Body of pancreas (tissue), 4 donors: ENCODE results near the gene RHBDF2.

Source experiments
- CTCF ChIP-seq, 7 experiments: fragments of 450-650 bp in 4 of 7; fragments of 200-600 bp in 3 of 7; sonication (generic) in 3 of 7; IDR thresholded peaks; one replicate each; pipeline ENCODE4 v1.5.1; 2016 to 2019; ENCODE audit warnings: antibody characterized with exemption in 7 of 7
- POLR2A ChIP-seq, 3 donors: fragments of 450-650 bp; IDR thresholded peaks; one replicate each; pipeline ENCODE4 v1.6.1; 2016; ENCODE audit warnings: antibody characterized with exemption in 3 of 3, mild to moderate bottlenecking in 2 of 3

DNA sequence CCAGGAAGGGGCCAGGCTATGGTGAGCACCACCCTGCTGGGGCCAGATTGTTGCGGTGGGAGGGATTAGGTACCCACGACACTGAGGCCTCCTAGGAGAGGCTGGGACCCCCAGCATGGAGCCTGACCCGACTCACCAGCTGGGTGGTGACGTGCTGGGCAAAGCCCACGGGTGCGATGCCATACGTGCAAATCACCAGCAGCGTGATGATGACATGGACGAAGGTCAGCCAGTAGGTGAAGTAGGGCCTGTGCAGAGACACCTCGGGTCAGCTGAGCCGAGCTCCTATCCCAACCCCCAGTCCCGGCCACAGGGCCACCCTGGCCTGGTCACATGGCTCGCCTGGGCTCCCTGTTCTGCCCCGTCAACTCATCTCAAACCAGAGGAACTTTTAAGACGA is 26.3 kb downstream of the RHBDF2 start:
- TF ChIP-seq CTCF (IDR thresholded peaks at IDR 0.05) = no peak
- TF ChIP-seq POLR2A (IDR thresholded peaks at IDR 0.05) = no peak
